Ovary (tissue), 9 donors: ENCODE data around the gene FOXP3. TPM values are rescaled to one million over a fixed set of nuclear protein-coding genes. Genes with fewer than 3 reads are reported as not detected.

Experiments used
- DNase-seq, 5 donors: peaks; one replicate each; pipeline ENCODE4 v3.0.0-alpha.2; 2019 to 2020
- H3K27ac ChIP-seq, 2 donors: fragments of 200-600 bp; one replicate each; pipeline versions ENCODE4 v1.5.1 to v1.8.0; 2019 to 2022
- H3K27me3 ChIP-seq: fragments of 200-600 bp; one replicate; pipeline ENCODE4 v1.8.0; 2022
- H3K36me3 ChIP-seq: fragments of 200-600 bp; sonication (generic); one replicate; pipeline ENCODE4 v1.5.1; 2019
- H3K4me1 ChIP-seq: one replicate; pipeline ENCODE4 v1.8.1; 2013; ENCODE audit warnings: mild to moderate bottlenecking, moderate library complexity; ENCODE audit not compliant: insufficient read depth
- H3K4me3 ChIP-seq: fragments of 200-600 bp; sonication (generic); one replicate; pipeline ENCODE4 v1.5.1; 2017
- H3K9me3 ChIP-seq, 2 donors: fragments of 200-600 bp in 1 of 2; sonication (generic) in 1 of 2; one replicate each; pipeline versions ENCODE4 v1.5.1 to v1.8.1; 2013 to 2019; ENCODE audit warnings: mild to moderate bottlenecking in 1 of 2, moderate library complexity in 1 of 2
- EP300 ChIP-seq: sonication (generic); formaldehyde crosslinking; IDR thresholded peaks from one replicate; pipeline ENCODE4 v1.6.1; 2017; ENCODE audit warnings: antibody characterized with exemption
- POLR2A ChIP-seq: fragments of 450-650 bp; IDR thresholded peaks from one replicate; pipeline ENCODE4 v1.6.1; 2017; ENCODE audit warnings: antibody characterized with exemption, mild to moderate bottlenecking, moderate library complexity
- WGBS, 3 donors: extraction: QIAGEN DNeasy Blood & Tissue Kit in 1 of 3; methylation state at CpG; one replicate each; pipeline versions ENCODE4 v1.1.5 to v1.1.7; 2013 to 2017; 5-methylcytosine and 5-hydroxymethylcytosine counted together
- intact Hi-C, 4 donors: fragments of 100-400 bp; cut with DNase I; formaldehyde crosslinking; loops; one replicate each; pipeline versions ENCODE4 v1.11.0 to v1.15.1; 2022 to 2023
- polyA plus RNA-seq, 2 donors: library from polyadenylated mRNA; stranded (reverse); fragments of 200-250 nt in 1 of 2; fragments of 350-450 nt in 1 of 2; fragmentation: Illumina TruSeq in 1 of 2; extraction: RNeasy Lipid Tissue Mini Kit (QIAGEN cat#74804) in 1 of 2; gene quantifications; one replicate each; pipeline ENCODE4 v1.2.3, GENCODE V29; 2013 to 2014
- total RNA-seq, 7 donors: library from RNA; depleted of rRNA in 2 of 7; stranded (reverse); fragments of >200 nt in 2 of 7; fragmentation: NEBNext Ultra II Directional in 3 of 7; extraction: Animal tissue kit (Norgen Biotek cat#: 25700) in 3 of 7; gene quantifications; one replicate each; pipeline versions ENCODE4 v1.1.0 to v1.2.4, GENCODE V29; 2016 to 2023
- TF ChIP-seq, protein P1 (sequence below), 3 donors: fragments of 450-650 bp in 2 of 3; fragments of 200-600 bp in 1 of 3; IDR thresholded peaks; one replicate each; pipeline versions ENCODE4 v1.5.1 to v1.8.0; 2016 to 2022; ENCODE audit warnings: antibody characterized with exemption in 3 of 3, mild to moderate bottlenecking in 1 of 3
- donor health status: DM: no; HTN: no; CAD: no; lungs with moderate emphysema.
- donor health status: DM: no; HTN: no; CAD: no.
- donor health status: Bipolar disorder and iron deficiency.
- donor health status: DM: yes; HTN: yes; CAD: no.
- donor health status: DM: no; HTN: no; CAD: no.
- donor health status: DM: yes; HTN: yes; CAD: no.

Gene FOXP3
- total and polyA plus RNA-seq, 9 donors, result 0.10 to 0.60 (median 0.27) TPM; not detected in 3

DNA sequence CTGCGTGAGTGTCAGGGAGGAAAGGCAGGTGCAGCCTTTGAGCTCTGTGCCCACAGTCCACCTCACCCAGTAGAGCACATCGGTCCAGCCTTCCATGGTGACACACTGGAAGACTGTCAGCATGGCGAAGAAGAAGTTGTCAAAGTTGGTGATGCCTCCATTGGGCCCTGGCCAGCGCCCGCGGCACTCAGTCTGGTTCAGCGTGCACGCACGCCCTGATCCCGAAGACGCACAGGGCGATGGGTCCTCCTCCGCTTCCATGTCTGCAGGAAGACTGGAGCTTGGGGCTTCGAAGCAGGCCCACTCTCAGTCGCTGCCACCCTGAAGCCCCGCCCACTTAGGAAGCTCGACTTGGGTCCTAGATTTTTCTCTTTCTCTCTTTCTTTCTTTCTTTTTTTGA lies 36.3 kb downstream of the FOXP3 start:
- no peaks in the 10 kb centered on the region for H3K9me3 ChIP-seq
- no peak for TF ChIP-seq POLR2A
- TF ChIP-seq, protein P1, sequence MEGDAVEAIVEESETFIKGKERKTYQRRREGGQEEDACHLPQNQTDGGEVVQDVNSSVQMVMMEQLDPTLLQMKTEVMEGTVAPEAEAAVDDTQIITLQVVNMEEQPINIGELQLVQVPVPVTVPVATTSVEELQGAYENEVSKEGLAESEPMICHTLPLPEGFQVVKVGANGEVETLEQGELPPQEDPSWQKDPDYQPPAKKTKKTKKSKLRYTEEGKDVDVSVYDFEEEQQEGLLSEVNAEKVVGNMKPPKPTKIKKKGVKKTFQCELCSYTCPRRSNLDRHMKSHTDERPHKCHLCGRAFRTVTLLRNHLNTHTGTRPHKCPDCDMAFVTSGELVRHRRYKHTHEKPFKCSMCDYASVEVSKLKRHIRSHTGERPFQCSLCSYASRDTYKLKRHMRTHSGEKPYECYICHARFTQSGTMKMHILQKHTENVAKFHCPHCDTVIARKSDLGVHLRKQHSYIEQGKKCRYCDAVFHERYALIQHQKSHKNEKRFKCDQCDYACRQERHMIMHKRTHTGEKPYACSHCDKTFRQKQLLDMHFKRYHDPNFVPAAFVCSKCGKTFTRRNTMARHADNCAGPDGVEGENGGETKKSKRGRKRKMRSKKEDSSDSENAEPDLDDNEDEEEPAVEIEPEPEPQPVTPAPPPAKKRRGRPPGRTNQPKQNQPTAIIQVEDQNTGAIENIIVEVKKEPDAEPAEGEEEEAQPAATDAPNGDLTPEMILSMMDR (IDR thresholded peaks at IDR 0.05), result no peak
- no peak for TF ChIP-seq EP300
- no peaks in the 10 kb centered on the region for H3K4me1 ChIP-seq
- intact Hi-C loops, result no loop called here
- no peak overlapping the region for H3K27ac ChIP-seq
- H3K36me3 ChIP-seq, result no peaks in the 10 kb centered on the region
- no peak for DNase-seq
- H3K4me3 ChIP-seq, result no peak overlapping the region
- WGBS, 3 donors, result 82 to 83% (median 82%) methylated on average over 16 to 17 of the region's 17 CpGs
- H3K27me3 ChIP-seq, result no peaks in the 10 kb centered on the region

DNA sequence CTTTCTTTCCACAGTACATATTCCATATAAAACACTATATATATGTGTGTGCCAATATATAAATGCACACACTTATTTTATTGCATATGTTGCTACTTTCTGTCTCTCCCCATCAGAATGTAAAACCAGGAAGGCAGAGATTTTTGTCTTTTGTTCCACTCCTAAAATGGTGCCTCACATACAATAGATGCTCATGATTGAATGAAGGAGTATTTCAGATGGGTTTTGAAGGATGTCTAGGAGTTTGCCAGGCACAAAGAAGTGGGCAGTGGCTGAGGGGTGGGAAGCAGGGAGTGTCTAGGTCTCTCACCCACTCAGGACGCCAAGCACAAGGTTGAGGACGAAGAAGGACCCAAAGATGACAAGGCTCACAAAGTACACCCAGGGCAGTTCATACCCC lies 36.8 kb downstream of the FOXP3 start:
- H3K4me3 ChIP-seq, result no peak overlapping the region
- no peaks in the 10 kb centered on the region for H3K27me3 ChIP-seq
- intact Hi-C loops, result no loop called here
- H3K27ac ChIP-seq, result no peak overlapping the region
- WGBS, 3 donors, result 61 to 68% (median 66%) methylated on average over 2 of the region's 2 CpGs
- H3K36me3 ChIP-seq, result no peaks in the 10 kb centered on the region
- TF ChIP-seq EP300, result no peak
- TF ChIP-seq, protein P1 (IDR thresholded peaks at IDR 0.05), result no peak
- TF ChIP-seq POLR2A, result no peak
- H3K4me1 ChIP-seq, result no peaks in the 10 kb centered on the region
- no peak for DNase-seq
- no peaks in the 10 kb centered on the region for H3K9me3 ChIP-seq

DNA sequence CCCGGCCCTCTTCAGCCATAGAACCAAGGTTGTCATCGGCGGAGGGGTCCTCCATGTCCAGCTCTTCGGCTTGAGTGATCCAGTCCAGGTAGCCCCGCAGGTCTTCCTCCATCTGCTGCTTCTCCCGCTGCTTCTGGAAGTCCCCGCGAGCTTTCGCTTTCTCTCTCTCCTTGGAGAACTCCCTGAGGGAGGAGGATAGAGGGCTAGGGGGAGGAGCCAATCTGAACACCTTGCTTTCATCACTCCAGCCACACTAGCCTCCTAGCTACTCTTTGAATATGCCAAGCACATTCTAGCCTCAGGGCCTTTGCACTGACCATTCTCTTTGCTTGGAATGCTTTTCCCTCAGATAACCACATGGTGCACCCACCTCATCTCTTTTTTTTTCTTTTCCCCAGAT lies 37.6 kb downstream of the FOXP3 start:
- no peak overlapping the region for H3K27ac ChIP-seq
- intact Hi-C loops, result no loop called here
- H3K27me3 ChIP-seq, result no peaks in the 10 kb centered on the region
- H3K36me3 ChIP-seq, result no peaks in the 10 kb centered on the region
- no peak for DNase-seq
- 88 to 91% (median 91%) methylated on average over 9 of the region's 9 CpGs for WGBS, 3 donors
- H3K4me1 ChIP-seq, result no peaks in the 10 kb centered on the region
- H3K9me3 ChIP-seq, result no peaks in the 10 kb centered on the region
- no peak for TF ChIP-seq POLR2A
- no peak for TF ChIP-seq EP300
- TF ChIP-seq, protein P1 (IDR thresholded peaks at IDR 0.05), result no peak
- no peak overlapping the region for H3K4me3 ChIP-seq

DNA sequence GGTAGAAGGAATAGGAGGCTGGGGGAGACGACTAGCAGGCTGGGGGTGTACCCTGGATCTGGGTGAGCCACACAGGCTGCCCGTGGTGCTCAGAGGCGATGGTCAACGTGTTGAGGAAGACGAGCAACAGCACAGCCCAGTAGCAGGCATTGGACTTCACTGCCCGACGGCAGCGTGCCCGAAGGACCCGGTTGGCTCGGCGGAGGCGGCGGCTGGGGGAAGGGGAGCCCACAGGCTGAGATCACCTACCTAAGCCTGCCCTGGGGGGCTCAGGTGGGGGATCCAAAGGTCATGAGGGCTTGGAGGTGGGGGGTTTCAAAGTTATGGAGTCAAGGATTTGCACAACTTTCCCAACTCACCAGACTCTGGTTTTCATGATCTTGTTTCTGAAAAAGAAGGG lies 38.7 kb downstream of the FOXP3 start:
- H3K4me3 ChIP-seq, result no peak overlapping the region
- no peaks in the 10 kb centered on the region for H3K9me3 ChIP-seq
- no peak overlapping the region for H3K27ac ChIP-seq
- 66 to 78% (median 71%) methylated on average over 14 of the region's 14 CpGs for WGBS, 3 donors
- no peak for TF ChIP-seq POLR2A
- TF ChIP-seq EP300, result no peak
- intact Hi-C loops, result no loop called here
- H3K36me3 ChIP-seq, result no peaks in the 10 kb centered on the region
- DNase-seq, result no peak
- H3K4me1 ChIP-seq, result no peaks in the 10 kb centered on the region
- no peaks in the 10 kb centered on the region for H3K27me3 ChIP-seq

DNA sequence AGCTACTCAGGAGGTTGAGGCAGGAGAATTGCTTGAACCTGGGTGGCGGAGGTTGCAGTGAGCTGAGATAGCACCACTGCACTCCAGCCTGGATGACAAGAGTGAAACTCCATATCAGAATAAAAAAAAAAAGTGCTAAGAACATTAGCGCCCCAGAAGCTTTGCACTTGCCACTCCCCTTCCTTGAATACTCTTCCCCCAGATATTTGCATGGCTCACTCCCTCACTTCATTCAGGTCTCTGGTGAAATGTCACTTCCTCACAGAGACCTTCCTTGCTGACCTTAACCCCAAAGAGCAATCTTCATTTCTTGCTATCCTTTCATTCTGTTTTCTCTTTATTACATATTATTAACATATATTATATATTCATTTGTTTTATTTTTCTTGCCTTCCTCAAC lies 42.6 kb downstream of the FOXP3 start:
- DNase-seq, result no peak
- Histone ChIP-seq H3K4me3 (no peak overlapping the region), H3K36me3 (no peaks in the 10 kb centered on the region), H3K4me1 (no peaks in the 10 kb centered on the region), H3K27me3 (no peaks in the 10 kb centered on the region), H3K27ac (no peak overlapping the region), H3K9me3 (peaks cover 0 to 5% of the 10 kb centered on the region in 2 donors)
- intact Hi-C loops, result no loop called here
- no peak for TF ChIP-seq POLR2A
- TF ChIP-seq, protein P1 (IDR thresholded peaks at IDR 0.05), result no peak
- TF ChIP-seq EP300, result no peak
- WGBS, 3 donors, result 71 to 81% (median 72%) methylated on average over 2 of the region's 2 CpGs
